ENCODE measurements around the gene MAN2A2. TPM values are rescaled to one million over a fixed set of nuclear protein-coding genes. Genes with fewer than 3 reads are reported as not detected.

Gene MAN2A2
- total RNA-seq, 3 donors from 2014 or later, result 38.2 to 58.0 (median 56.9) TPM

DNA sequence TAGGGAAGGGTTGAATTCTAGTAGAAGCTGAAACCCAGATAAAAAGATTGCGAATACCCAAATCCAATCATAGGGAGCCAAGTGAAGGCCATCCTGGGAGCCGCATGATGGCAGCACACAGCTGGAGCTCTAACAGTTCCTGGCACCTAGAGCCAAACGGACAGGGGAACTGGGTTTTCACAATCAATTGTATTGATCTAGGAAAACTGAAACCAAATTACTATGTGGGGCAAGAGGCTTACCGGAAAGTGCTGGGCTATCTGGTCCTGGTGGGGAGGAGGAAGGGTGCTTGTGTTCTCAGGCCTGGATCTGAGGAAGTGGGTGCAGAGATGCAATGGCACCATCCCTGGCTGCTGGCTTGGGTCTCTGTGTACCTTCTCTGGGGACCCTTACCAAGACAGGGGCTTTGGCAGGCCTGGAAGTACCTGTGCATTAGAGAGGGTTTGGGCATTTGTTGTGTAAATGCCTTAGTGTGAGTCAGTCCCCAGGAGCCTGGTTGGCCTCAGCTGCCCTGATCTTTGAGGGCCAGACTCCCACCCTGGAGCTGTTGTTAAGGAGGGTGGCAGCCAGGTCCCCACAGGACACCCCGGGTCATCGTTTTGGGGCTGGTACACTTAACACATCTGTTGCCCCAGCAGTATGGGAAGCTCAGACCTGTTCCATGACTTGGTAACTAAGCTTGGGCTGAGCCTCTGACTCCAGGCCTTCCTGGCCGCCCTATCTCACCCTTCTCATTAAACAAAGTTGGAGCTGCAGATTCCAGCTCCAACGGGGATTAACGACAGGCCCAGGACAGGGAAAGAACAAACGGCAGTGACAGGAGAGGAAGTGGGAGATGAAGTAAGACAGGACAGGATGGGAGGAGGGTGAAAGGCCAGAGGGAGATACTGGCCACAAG is 43.6 kb upstream of the MAN2A2 start:
- Histone ChIP-seq H3K9me3 (no peaks in the 10 kb centered on the region), H3K4me1 (no peaks in the 10 kb centered on the region), H3K4me3 (no peak overlapping the region), H3K36me3 (no peaks in the 10 kb centered on the region), H3K27me3 (no peaks in the 10 kb centered on the region), H3K27ac (no peak overlapping the region)
- TF ChIP-seq, protein P1, sequence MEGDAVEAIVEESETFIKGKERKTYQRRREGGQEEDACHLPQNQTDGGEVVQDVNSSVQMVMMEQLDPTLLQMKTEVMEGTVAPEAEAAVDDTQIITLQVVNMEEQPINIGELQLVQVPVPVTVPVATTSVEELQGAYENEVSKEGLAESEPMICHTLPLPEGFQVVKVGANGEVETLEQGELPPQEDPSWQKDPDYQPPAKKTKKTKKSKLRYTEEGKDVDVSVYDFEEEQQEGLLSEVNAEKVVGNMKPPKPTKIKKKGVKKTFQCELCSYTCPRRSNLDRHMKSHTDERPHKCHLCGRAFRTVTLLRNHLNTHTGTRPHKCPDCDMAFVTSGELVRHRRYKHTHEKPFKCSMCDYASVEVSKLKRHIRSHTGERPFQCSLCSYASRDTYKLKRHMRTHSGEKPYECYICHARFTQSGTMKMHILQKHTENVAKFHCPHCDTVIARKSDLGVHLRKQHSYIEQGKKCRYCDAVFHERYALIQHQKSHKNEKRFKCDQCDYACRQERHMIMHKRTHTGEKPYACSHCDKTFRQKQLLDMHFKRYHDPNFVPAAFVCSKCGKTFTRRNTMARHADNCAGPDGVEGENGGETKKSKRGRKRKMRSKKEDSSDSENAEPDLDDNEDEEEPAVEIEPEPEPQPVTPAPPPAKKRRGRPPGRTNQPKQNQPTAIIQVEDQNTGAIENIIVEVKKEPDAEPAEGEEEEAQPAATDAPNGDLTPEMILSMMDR (IDR thresholded peaks at IDR 0.05), result no peak
- TF ChIP-seq POLR2AphosphoS5 (IDR thresholded peaks at IDR 0.05) (no peak), POLR2A (IDR thresholded peaks at IDR 0.05) (no peak)
- DNase-seq (ENCODE audit: low spot score in 2 of 2), result no peak
- intact Hi-C loops (cut with DNase I; ENCODE audit: low total_unique reads), result no loop called here

DNA sequence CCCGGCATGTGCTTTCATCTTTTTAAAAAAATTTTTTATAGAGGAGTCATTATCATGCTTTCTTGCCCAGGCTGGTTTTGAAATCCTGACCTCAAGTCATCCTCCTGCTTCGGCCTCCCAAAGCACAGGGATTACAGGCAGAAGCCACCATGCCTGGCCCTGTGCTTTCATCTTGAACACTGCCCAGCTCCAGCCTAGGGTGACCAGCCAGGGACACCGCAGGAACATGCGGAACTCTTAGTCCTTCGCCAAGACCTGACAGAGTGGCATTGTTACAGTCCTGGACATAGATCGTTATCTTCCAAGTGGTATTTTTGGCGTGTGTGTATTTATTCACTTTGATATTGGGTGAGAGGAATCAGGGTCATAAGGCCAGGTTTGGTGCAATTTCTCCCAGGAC is 42.7 kb upstream of the MAN2A2 start:
- Histone ChIP-seq H3K4me3 (no peak overlapping the region), H3K4me1 (no peaks in the 10 kb centered on the region), H3K27me3 (no peaks in the 10 kb centered on the region), H3K27ac (peak overlapping the region; percentile 34 to 62), H3K36me3 (no peaks in the 10 kb centered on the region), H3K9me3 (no peaks in the 10 kb centered on the region)
- intact Hi-C loops (cut with DNase I; ENCODE audit: low total_unique reads), result no loop called here
- no peak for DNase-seq (ENCODE audit: low spot score in 2 of 2)
- TF ChIP-seq, protein P1 (IDR thresholded peaks at IDR 0.05), result no peak
- TF ChIP-seq POLR2AphosphoS5 (IDR thresholded peaks at IDR 0.05) (peak in 1 of 3 donors; percentile 40), POLR2A (IDR thresholded peaks at IDR 0.05) (no peak)

DNA sequence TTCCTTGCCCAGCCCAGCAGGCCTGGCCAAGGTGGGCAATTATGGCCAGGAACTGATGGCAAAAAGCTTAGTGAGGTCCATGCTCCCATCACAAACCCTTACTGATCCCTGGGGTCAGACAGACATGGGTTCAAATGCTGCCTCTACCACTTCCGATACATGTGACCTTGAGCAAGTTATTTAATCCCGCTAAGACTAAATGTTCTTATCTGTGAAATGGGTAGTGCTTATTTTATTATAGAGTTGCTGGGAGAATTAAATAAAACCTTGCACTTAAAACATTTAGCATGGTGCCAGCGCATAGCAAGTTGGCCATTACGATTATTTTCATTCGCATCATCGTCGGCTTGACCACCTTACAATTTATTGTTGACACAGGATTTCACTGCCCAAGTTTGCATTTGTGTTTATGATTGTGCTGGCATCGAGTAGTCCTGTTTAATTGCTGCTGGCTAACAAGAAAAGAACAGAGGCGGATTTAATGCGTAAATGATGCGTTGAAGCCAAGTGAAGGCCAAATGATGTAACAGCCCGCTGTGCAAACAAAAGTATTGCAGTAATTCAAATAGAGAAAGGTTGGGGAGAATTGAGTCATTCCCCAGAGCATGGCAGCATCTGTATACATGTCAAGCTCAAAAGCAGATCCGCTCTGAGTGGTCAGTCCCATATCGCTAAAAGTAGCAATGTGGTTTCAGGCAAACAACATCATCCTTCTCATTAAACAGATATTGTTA is 42.0 kb upstream of the MAN2A2 start:
- no peaks in the 10 kb centered on the region for H3K36me3 ChIP-seq
- no peaks in the 10 kb centered on the region for H3K9me3 ChIP-seq
- H3K4me1 ChIP-seq, result no peaks in the 10 kb centered on the region
- intact Hi-C loops (cut with DNase I; ENCODE audit: low total_unique reads), result no loop called here
- H3K27me3 ChIP-seq, result no peaks in the 10 kb centered on the region
- H3K27ac ChIP-seq, result peak overlapping the region; percentile 34 to 62
- TF ChIP-seq POLR2AphosphoS5 (IDR thresholded peaks at IDR 0.05) (no peak), POLR2A (IDR thresholded peaks at IDR 0.05) (no peak)
- TF ChIP-seq, protein P1 (IDR thresholded peaks at IDR 0.05), result no peak
- no peak for DNase-seq (ENCODE audit: low spot score in 2 of 2)
- no peak overlapping the region for H3K4me3 ChIP-seq

DNA sequence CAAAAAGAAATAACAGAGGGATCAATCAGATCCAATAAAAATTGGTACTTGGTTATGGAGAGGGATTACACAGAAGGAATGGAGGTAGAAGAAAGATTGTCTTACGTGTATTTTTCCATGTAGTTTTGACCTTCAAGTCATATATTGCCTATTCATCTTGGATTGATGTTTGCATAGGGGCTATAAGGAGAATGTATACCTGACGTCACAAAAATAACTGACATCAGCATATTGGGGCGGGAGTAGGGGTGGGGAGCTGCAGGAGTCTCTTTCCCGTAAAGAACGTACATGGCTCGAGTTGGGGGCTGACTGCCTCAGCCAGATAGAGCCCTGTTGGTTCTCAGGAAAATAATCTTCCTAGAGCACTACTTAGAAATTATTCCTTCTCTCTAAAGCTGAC is 40.6 kb upstream of the MAN2A2 start:
- Histone ChIP-seq H3K27me3 (no peaks in the 10 kb centered on the region), H3K27ac (no peak overlapping the region), H3K4me1 (no peaks in the 10 kb centered on the region), H3K4me3 (no peak overlapping the region), H3K9me3 (no peaks in the 10 kb centered on the region), H3K36me3 (no peaks in the 10 kb centered on the region)
- TF ChIP-seq POLR2AphosphoS5 (IDR thresholded peaks at IDR 0.05), result no peak
- TF ChIP-seq, protein P1 (IDR thresholded peaks at IDR 0.05), result no peak
- no peak for TF ChIP-seq POLR2A (IDR thresholded peaks at IDR 0.05)
- DNase-seq (ENCODE audit: low spot score in 2 of 2), result no peak
- intact Hi-C loops (cut with DNase I; ENCODE audit: low total_unique reads), result no loop called here
